GM21515 (cell line): ENCODE data around the gene SMIM17.

ENCODE experiments used
- ATAC-seq: cut with Tn5 transposase; IDR thresholded peaks from one replicate; pipeline ENCODE4 v1.9.1; 2021; ENCODE audit not compliant: unreplicated experiment

SMIM17 gene

GRCh38 chr19:56642711-56643459, at the start of gene SMIM17:
TSS of gene SMIM17 (plus strand) at chr19:56643159. CDS start at chr19:56645668, 2,509 bp downstream.
- ATAC-seq: no peak

GRCh38 chr19:56594446-56594782, 48.5 kb upstream of the SMIM17 start:
- no peak for ATAC-seq

GRCh38 chr19:56594783-56595547, 48.0 kb upstream of the SMIM17 start, which contains the start of gene ZNF71:
TSS of gene ZNF71 (plus strand) at chr19:56595302. CDS start at chr19:56601559, 6,257 bp downstream.
- peak; percentile 95 for ATAC-seq

GRCh38 chr19:56595548-56595899, 47.4 kb upstream of the SMIM17 start:
- no peak for ATAC-seq

- ATAC-seq: no peak
These were observed 46.3 kb upstream of the SMIM17 start for GRCh38 chr19:56596676-56597075.

GRCh38 chr19:56597696-56598095, 45.3 kb upstream of the SMIM17 start:
- ATAC-seq: no peak

- no peak for ATAC-seq
These were observed 41.6 kb upstream of the SMIM17 start for GRCh38 chr19:56601375-56601774.

GRCh38 chr19:56603829-56604228, 39.1 kb upstream of the SMIM17 start:
- no peak for ATAC-seq

- no peak for ATAC-seq
These were observed 34.5 kb upstream of the SMIM17 start for GRCh38 chr19:56608274-56608964.

GRCh38 chr19:56611288-56611687, 31.7 kb upstream of the SMIM17 start:
- ATAC-seq: no peak

- no peak for ATAC-seq
These were observed 30.2 kb upstream of the SMIM17 start for GRCh38 chr19:56612737-56613136.

GRCh38 chr19:56613639-56614038, 29.3 kb upstream of the SMIM17 start:
- no peak for ATAC-seq

GRCh38 chr19:56617531-56617930, 25.4 kb upstream of the SMIM17 start:
- ATAC-seq: no peak

GRCh38 chr19:56619121-56619520, 23.8 kb upstream of the SMIM17 start:
- ATAC-seq: no peak

- ATAC-seq: no peak
These were observed 20.6 kb upstream of the SMIM17 start for GRCh38 chr19:56622374-56622773.

- no peak for ATAC-seq
These were observed 20.0 kb upstream of the SMIM17 start for GRCh38 chr19:56623006-56623405.

GRCh38 chr19:56625708-56626107, 17.3 kb upstream of the SMIM17 start:
- no peak for ATAC-seq

GRCh38 chr19:56633021-56633420, 9.9 kb upstream of the SMIM17 start:
- no peak for ATAC-seq

- ATAC-seq: no peak
These were observed 4.9 kb upstream of the SMIM17 start for GRCh38 chr19:56637976-56638555.

- ATAC-seq: no peak
These were observed 3.7 kb upstream of the SMIM17 start for GRCh38 chr19:56639217-56639616.

- ATAC-seq: no peak
These were observed 549 bp downstream of the SMIM17 start for GRCh38 chr19:56643460-56643955.
